Gastroesophageal sphincter (tissue), 3 donors: ENCODE data around the gene FYCO1.

ENCODE experiments used
- CTCF ChIP-seq, 4 experiments: fragments of 200-600 bp in 2 of 4; fragments of 450-650 bp in 2 of 4; sonication (generic) in 1 of 4; IDR thresholded peaks; one replicate each; pipeline ENCODE4 v1.5.1; 2017 to 2019; ENCODE audit warnings: antibody characterized with exemption in 4 of 4, mild to moderate bottlenecking in 2 of 4, moderate library complexity in 2 of 4
- POLR2AphosphoS5 ChIP-seq: sonication (generic); formaldehyde crosslinking; IDR thresholded peaks from one replicate; pipeline ENCODE4 v1.6.1; 2017; ENCODE audit warnings: antibody characterized with exemption

DNA sequence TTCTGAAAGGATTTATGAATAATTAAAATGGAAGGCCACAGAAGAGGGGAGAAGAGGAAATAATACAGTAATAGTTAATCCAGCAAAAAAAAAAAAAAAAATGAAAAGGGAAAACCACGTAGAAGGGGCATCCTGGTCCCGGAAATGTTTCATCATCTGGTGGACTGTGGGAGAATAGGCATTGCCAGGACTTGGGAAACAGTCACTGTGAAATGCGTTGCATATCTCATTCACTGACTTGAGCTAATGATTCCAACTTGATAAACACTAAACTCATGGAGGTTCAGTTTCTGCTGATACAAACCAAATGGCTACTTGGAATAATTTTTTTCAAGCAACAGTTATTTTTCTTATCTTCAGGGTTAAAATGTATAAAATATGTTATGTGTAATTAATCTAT, 28.5 kb upstream of the FYCO1 start:
- TF ChIP-seq POLR2AphosphoS5 (no peak), CTCF (IDR thresholded peaks at IDR 0.05) (no peak)
